Left forelimb (tissue), 1 donor: Measurements from ENCODE around the gene ATP5PD.
A peak's percentile ranks its signal among the peaks of the same experiment; 100 is the strongest.
"Not testable (repeated sequence)": the region's sequence is repeated elsewhere in the genome, so short reads cannot be mapped to it uniquely, and the experiment has no call there.

Experiments
- DNase-seq: peaks from one replicate; pipeline ENCODE4 v3.0.0-alpha.2; 2018; ENCODE audit warnings: low spot score

Gene ATP5PD

GRCh38 chr17:75051941-75052340 lies 5.2 kb upstream of the ATP5PD start:
- no peak for DNase-seq

GRCh38 chr17:75049706-75050105 lies 2.9 kb upstream of the ATP5PD start:
- DNase-seq, result no peak

- no peak for DNase-seq
These were observed 2.3 kb upstream of the ATP5PD start for GRCh38 chr17:75049057-75049456.

GRCh38 chr17:75048249-75048878 lies 1.6 kb upstream of the ATP5PD start:
- DNase-seq, result no peak

- DNase-seq, result no peak
These were observed 779 bp upstream of the ATP5PD start for GRCh38 chr17:75047398-75048098.

- not testable (repeated sequence) for DNase-seq
These were observed 793 bp downstream of the ATP5PD start for GRCh38 chr17:75045946-75046406.

GRCh38 chr17:75044716-75045115 lies 2.1 kb downstream of the ATP5PD start:
- DNase-seq, result no peak

GRCh38 chr17:75043789-75044188 lies 3.0 kb downstream of the ATP5PD start:
- DNase-seq, result not testable (repeated sequence)

GRCh38 chr17:75041656-75042280 lies 5.0 kb downstream of the ATP5PD start:
- DNase-seq, result no peak

- DNase-seq, result no peak
These were observed 7.5 kb downstream of the ATP5PD start for GRCh38 chr17:75039238-75039637.

GRCh38 chr17:75036643-75037268 lies 10.0 kb downstream of the ATP5PD start:
- peak; percentile 80 for DNase-seq

GRCh38 chr17:75034236-75034908 lies 12.4 kb downstream of the ATP5PD start:
- peak; percentile 92 for DNase-seq

- peak; percentile 98 for DNase-seq
These were observed 13.2 kb downstream of the ATP5PD start for GRCh38 chr17:75033346-75034235.

GRCh38 chr17:75032720-75033280 lies 14.0 kb downstream of the ATP5PD start:
- DNase-seq, result no peak

- peak; percentile 76 for DNase-seq
These were observed 14.6 kb downstream of the ATP5PD start for GRCh38 chr17:75031972-75032719.

GRCh38 chr17:75030161-75030560 lies 16.6 kb downstream of the ATP5PD start:
- no peak for DNase-seq

GRCh38 chr17:75026650-75027049 lies 20.1 kb downstream of the ATP5PD start:
- DNase-seq, result not testable (repeated sequence)

GRCh38 chr17:75025398-75025734 lies 21.4 kb downstream of the ATP5PD start:
- DNase-seq, result not testable (repeated sequence)

- DNase-seq, result no peak
These were observed 21.9 kb downstream of the ATP5PD start for GRCh38 chr17:75024686-75025397.
